ENCODE measurements around the gene ADORA1. TPM values are rescaled to one million over a fixed set of nuclear protein-coding genes. Genes with fewer than 3 reads are reported as not detected.

Gene ADORA1
- 1.6 and 5.6 TPM in 2 replicates for total RNA-seq (2014; rRNA removed; shearing (Covaris generic))

- DNase-seq (ENCODE audit: low read depth) = peak; percentile 75
Measured at GRCh38 chr1:203127666-203128430, at the start of gene ADORA1. TSS of gene ADORA1 (plus strand) at chr1:203127726. CDS start at chr1:203128842, 1,116 bp downstream.

- DNase-seq (ENCODE audit: low read depth) = no peak
Measured at GRCh38 chr1:203077956-203078355, 49.6 kb upstream of the ADORA1 start.

GRCh38 chr1:203078478-203078877, 49.0 kb upstream of the ADORA1 start:
- no peak for DNase-seq (ENCODE audit: low read depth)

GRCh38 chr1:203080456-203080855, 47.1 kb upstream of the ADORA1 start:
- DNase-seq (ENCODE audit: low read depth) = no peak

GRCh38 chr1:203081465-203082230, 45.9 kb upstream of the ADORA1 start:
- no peak for DNase-seq (ENCODE audit: low read depth)

GRCh38 chr1:203082231-203082505, 45.4 kb upstream of the ADORA1 start:
- no peak for DNase-seq (ENCODE audit: low read depth)

- no peak for DNase-seq (ENCODE audit: low read depth)
Measured at GRCh38 chr1:203082571-203083462, 44.7 kb upstream of the ADORA1 start.

GRCh38 chr1:203083463-203083921, 44.0 kb upstream of the ADORA1 start:
- no peak for DNase-seq (ENCODE audit: low read depth)

- no peak for DNase-seq (ENCODE audit: low read depth)
Measured at GRCh38 chr1:203084588-203085527, 42.7 kb upstream of the ADORA1 start.

GRCh38 chr1:203085528-203086406, 41.8 kb upstream of the ADORA1 start, which contains the start of gene MYOG:
TSS of gene MYOG (minus strand) at chr1:203086012. CDS start at chr1:203085961, 51 bp downstream.
- DNase-seq (ENCODE audit: low read depth) = no peak

GRCh38 chr1:203086992-203087763, 40.3 kb upstream of the ADORA1 start:
- no peak for DNase-seq (ENCODE audit: low read depth)

GRCh38 chr1:203088441-203088840, 39.1 kb upstream of the ADORA1 start:
- no peak for DNase-seq (ENCODE audit: low read depth)

GRCh38 chr1:203089001-203089650, 38.4 kb upstream of the ADORA1 start:
- DNase-seq (ENCODE audit: low read depth) = no peak

- no peak for DNase-seq (ENCODE audit: low read depth)
Measured at GRCh38 chr1:203089651-203090045, 37.9 kb upstream of the ADORA1 start.

GRCh38 chr1:203090421-203091198, 36.9 kb upstream of the ADORA1 start:
- no peak for DNase-seq (ENCODE audit: low read depth)

- no peak for DNase-seq (ENCODE audit: low read depth)
Measured at GRCh38 chr1:203091199-203091477, 36.4 kb upstream of the ADORA1 start.

GRCh38 chr1:203091761-203092330, 35.7 kb upstream of the ADORA1 start:
- DNase-seq (ENCODE audit: low read depth) = no peak
